Activated T-cell treated with anti-CD3 and anti-CD28 coated beads for 1 hour (primary cell): ENCODE measurements around the gene POGK.
"Not testable (repeated sequence)": the region's sequence is repeated elsewhere in the genome, so short reads cannot be mapped to it uniquely, and the experiment has no call there.

ENCODE experiments used
- DNase-seq: peaks from one replicate; pipeline ENCODE4 v3.0.0-alpha.2; 2020; ENCODE audit warnings: low read depth

POGK gene

DNA sequence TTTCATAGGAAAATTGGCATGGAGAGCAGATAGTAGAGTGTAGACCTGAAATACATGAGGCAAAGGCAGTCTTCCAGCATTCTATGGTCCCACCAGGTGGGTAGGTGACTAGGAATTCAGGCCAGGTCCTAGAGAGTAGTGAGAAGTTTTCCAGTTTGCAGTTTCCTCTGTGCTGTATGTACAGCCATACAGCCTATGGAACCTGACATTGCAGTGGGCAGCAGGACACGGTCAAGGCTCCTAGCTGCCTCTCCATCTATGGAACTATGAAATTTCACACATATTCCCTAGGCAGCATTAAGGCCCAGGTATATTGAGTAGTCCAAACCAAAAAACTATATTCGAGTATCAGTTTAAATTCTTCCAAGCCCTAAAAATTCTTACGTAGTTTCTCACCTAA is 16.3 kb downstream of the POGK start:
- no peak for DNase-seq

DNA sequence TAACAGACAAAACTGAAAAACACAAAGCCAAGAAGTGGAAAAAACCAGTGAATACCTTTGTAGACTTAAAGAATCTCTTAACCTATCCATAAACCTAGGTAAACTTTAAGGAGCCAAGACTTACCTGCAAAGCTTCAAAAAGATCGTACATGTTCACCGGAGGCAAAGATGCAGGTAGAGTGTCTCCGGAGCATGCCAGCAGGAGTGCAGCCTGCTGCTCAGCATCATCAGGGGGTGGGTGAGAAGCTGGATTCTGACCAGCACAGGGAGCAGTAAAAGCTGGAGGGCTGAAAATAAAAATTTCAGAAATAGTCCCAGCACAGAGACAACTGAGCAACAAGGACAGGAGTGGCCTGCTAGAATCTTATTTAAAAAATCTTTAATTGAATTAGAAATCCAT is 18.7 kb downstream of the POGK start:
- DNase-seq: no peak

DNA sequence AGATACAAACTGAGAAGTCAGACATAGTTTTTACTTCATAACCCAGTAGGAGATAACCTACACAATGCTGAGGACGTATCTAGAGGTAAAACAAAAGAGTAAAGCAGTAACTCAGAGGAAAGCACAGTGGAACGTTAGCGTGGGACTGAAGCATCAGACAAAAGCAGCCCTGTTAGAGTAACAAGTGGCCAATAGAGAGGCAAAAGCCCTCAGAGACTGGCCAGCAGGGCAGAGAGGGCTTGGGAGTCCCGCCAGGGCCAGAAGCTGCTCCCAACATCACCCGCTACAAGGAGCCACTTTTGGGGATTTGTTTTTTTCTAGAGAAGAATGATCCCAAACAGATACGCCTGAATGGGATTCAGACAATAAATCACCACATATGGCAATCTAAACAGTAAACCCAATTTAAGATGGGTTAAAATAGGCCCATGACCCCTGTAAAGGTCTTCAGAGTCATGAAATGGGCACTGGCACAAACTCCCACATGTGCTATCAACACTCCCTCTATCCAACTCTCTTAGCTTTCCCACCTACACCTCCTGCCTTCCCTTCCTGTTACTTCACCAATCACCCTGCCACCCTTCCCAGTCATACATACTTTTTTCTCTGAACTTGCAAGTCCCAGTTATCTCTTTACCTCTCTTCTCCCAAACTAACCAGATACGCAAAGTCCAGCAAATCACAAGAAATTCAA is 19.6 kb downstream of the POGK start:
- no peak for DNase-seq

DNA sequence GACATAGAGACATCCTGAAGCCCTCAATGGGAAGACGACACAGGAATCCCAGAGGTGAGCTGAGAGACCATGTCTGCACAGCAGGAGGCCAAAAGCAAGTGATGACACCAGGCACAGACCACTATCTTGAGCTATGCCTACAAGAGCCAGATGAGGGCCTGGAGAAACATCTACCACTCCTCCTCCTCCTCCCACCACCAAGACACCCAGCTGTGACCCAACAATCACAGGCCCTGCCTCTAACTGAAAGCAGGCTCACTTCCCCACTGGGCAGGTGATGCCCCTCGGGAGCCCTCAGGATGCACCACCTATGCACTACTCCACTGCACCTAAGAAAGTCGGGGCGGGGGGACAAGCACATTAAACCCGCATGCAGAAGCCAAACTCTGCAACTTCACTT is 20.3 kb downstream of the POGK start:
- no peak for DNase-seq

DNA sequence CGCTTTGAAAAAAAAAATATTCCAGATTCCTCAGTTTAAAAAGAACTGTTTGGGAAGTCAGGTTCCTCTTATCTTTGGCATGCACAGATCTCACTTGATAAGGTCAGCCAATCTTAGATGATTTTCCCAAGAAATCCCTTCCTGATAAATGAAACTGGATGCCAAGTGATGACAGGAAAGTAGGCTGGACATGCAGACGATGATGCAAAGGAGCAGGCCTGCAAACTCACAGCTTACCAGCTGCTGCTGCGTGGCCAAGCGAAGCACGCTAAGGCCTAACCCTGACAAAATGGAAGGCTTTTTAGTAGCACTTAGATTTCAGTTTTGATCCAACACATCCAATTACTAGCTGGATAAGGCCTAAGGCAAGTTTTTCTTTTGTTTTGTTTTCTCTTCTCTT is 26.7 kb downstream of the POGK start:
- DNase-seq: no peak

DNA sequence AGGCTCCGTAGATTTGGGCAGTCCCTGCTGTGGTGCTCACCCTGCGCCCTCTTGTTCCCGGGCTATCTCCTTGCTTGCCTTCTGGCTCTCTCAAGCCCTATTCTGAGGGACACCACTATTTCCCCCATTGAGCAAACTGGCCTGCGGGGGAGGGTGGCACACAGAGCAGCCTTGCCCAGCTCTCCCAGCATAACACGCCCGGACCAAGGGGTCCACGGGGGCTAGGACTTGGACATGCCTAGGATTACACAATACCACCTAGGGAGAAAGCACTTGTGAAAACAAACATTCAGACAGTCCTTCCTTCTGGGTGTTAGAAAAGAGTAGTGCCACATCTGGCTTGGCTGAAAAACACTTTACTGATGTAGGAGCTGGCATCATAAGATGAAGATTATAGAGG is 29.4 kb downstream of the POGK start:
- no peak for DNase-seq

DNA sequence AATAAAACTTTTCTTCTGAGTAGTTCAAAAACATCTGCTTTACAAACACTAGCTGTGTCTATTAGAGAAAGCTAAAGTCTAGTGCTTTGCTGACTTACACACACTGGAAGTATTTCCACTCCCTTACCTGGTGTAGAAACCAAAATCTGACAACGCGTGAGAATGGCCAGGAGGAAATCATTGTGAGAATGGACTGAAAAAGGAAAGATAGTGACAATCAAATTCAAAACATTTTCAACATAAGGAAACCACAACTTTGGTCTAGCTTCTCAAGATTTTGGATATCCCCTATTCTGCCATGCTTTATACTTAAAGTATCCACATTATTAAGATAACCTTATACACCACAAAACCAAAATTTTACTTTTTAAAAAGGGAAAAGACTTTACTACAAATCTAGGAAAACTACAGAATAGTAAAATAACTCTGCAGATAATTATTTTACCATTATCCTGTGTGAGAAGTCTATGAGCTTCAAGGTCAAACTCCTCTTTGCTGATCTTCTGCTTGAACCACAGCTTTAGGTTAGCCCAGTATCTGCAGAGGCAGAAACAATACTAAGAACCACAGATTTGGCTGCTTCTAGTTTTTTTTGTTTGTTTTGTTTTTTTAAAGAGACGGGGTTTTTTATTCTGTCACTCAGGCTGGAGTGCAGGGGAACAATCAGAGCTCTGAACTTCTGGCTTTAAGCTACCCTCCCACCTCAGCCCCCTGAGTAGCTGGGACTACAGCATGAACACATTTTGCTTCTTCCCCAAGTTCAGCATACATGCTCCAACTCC is 30.2 kb downstream of the POGK start:
- no peak for DNase-seq

DNA sequence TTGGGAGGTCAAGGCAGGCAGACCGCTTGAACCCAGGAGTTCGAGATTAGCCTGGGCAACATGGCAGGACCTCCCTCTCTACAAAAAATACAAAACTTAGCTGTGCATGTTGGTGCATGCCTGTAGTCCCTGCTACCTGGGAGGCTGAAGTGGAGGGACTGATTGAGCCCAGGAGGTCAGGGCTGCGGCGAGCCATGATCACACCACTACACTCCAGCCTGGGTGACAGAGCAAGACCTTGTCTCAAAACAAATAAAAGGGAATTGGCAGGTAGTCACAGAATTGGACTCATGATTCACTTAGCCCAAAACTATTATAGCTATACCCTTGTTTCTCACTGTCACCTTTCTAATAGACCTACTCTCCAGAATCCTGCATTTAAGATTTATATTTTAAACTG is 31.3 kb downstream of the POGK start:
- DNase-seq: no peak

DNA sequence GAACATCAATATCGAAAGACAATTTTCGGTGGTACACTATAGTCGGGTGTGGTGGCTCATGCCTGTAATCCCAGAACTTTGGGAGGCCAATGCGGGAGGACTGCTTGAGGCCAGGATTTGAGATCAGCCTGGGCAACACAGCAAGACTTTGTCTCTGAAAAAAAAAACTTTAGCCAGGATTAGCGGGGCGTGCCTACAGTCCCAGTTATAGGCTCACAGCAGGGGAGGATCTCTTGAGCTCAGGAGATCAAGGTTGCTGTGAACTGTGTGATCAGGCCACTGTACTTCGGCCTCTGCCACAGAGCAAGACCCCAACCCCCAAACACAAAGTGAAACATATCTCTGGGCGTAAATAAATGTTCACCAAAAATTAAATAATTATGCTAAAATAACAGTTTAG is 35.2 kb downstream of the POGK start:
- DNase-seq: no peak

DNA sequence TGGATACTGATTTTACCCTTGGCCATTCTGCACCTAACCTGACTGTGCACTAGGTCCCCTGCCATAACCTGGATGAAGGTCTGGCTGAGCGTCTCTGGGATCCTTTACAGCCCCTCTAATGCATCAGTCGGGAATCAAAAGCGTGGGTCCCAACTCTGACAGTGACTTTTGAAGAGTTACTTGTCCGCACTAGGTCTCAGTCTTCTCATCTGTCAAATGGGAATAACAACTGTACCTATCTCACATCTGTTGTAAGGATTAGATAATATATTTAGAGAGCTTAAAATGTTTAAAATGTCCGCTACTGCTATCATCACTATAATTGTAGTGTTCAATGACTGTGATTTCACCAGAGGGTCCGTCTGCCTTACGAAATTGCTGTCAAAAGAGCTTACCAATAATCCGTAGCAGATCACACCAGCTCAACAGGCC is 36.0 kb downstream of the POGK start:
- no peak for DNase-seq

DNA sequence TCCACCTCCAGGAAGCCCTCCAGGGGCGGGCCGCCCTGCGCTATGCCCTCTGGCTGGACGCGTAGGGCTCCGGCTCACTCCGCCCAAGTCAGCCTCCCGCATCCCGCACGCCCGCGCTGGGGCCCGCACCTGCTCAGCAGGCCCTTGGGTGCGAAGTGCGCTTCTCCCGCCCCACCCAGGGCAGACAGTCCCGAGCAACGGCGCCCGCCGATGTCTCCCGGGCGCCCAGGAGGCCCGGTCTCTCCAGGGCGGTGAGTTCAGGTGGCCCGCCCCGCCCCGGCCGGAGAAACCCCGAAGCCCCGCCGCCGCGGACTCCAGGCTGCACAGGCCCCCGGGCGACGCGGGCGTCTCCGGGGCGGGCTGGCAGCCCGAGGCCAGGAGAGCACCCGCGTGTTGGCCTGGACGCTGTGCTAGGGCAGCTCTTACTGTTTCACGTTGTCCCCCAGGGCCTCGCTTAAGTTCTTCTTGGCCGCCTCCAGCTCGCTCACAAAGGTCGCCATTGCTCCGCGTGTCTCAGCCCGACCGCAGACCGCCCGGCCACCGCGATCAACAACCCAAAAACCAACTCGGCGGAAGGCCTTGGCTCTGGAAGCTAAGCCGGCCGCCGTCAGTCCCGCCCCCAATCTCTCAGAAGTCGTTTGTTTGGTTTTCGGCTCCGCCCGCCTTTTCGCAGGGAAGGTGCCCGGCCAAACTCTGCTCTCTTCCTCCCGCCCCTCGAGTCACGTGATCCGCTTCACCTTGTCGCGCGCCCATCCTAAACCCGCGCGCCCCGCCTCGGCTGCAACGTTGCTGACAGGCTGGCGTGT is 36.7 kb downstream of the POGK start, which contains the start of gene TADA1:
Gene TADA1 (minus strand): TSS at position 531 of the 806 bp plus-strand sequence. CDS start 31 bp downstream, at position 500.
- DNase-seq: peak; percentile 98

DNA sequence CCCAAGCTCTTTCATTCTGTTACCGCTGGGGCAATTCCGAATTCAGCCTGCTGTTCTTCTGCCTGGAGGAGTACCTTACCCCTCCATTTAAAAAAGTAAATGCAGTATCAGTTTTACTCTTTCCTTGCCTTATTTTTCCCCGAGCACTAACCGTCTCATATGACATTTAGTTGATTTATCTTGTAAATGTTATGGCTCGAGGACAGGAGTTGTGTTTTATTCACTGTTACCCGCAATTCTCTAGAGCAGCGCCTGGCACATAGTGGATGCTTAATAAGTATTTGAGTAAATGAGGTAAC is 37.2 kb downstream of the POGK start:
- DNase-seq: no peak

DNA sequence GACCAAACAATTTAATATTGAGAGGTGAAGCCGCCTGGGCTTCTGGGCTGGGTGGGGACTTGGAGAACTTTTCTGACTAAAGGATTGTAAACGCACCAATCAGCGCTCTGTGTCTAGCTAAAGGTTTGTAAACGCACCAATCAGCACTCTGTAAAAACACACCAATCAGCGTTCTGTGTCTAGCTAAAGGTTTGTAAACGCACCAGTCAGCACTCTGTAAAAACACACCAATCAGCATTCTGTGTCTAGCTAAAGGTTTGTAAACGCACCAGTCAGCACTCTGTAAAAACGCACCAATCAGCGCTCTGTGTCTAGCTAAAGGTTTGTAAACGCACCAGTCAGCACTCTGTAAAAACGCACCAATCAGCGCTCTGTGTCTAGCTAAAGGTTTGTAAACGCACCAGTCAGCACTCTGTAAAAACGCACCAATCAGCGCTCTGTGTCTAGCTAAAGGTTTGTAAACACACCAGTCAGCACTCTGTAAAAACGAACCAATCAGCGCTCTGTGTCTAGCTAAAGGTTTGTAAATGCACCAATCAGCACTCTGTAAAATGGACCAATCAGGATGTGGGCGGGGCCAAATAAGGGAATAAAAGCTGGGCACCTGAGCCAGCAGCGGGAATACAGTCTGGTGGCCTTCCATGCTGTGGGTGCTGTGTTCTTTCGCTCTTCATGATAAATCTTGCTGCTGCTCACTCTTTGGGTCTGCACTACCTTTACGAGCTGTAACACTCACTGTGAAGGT is 39.1 kb downstream of the POGK start:
- not testable (repeated sequence) for DNase-seq

DNA sequence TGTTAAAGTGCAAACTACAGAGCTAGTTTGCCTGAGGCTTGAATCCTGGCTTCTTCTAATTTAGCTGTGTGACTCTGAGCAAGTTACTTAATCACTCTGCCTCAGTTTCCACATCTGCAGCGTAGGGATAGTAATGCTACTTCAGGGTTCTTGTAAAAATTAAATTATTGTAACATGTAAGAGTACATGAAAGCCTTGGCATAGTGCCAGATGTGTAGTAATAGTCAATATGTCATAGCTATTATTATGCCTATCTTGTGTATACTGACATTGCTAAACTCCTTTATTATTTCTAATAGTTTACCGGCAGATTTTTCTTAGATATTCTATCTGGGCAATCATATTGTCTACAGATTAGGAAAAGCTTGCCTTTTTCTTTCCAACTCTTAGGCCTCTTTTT is 43.6 kb downstream of the POGK start:
- DNase-seq: no peak

DNA sequence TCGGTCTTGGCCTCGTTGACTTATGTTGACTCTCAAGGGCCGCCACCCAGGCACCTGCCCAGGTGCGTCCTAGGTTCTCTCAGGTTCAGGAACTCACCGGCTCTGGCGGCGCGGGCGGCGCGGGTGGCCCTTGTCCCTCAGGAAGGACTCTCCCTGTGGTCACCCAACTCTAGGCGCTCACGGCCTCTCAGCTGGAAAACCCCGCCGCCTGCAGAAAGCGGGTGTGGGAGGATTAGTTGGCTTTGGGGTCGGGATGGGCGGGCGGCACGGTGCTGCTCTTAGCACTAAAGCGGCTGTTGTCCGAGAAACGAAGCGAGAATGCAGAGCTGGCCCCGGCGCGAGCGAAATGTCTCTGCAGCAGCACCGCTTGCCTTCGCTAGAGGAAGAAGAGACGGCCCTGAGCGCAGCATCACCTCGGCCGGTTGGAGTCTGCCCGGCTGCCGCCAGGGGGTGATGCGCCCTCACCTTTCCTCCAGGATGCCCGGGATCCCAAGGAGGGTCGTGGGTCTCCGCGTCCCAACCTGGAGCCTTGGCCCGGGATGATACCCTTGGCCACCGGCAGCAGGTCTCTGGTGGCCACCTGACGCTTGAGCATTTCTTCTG is 44.9 kb downstream of the POGK start:
- peak; percentile 8 for DNase-seq

DNA sequence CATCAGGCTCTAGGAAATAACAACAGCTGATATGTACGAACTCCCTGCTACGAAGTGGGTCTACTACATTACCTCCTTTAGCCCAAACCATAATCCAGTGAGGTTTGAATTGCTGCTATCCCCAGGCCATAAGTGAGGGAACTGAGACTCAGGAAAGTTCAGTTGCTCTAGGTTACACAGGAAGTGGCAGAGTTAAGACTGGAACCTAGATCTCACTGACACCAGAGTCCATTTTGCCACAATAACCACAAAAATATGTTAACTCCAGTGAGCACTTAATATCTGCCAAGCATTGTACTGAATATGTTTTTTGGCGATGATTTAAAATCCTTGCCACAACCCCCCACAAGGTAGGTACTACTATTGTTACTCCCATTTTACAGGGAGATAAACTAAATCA is 45.7 kb downstream of the POGK start:
- DNase-seq: no peak

DNA sequence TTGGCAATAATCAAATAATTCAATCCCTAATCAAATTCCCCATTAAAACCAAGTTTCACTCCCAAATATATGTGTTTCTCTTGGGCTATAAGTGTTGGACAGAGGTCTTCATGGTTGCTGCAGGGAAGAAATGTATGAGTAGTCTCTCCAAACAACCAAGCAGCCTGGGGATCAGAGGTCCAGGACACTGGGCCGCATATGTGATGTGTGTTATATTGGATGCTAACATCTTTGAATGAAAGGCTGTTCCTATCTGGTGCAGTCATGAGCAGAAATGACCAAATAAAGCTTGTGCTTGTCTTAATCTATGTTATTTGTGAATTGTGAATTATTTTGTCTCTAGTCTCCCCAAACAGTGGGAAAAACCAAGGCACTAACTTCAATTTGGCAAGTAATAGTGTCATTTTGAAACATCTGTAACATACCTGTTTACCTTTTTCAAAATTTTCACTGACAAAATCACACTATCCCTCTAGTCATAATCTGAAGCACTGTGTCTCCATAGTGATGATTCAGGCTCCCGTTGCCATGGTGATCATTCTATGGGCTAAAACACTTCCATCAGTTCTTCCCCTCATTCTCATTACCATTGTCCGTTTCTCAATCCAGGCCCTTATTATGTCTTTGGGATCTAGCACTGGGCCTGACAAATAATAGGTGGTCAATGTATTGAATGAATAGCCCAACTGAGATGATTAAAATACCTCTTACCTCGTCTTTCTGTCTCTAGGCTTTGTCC is 49.3 kb downstream of the POGK start:
- DNase-seq: no peak

DNA sequence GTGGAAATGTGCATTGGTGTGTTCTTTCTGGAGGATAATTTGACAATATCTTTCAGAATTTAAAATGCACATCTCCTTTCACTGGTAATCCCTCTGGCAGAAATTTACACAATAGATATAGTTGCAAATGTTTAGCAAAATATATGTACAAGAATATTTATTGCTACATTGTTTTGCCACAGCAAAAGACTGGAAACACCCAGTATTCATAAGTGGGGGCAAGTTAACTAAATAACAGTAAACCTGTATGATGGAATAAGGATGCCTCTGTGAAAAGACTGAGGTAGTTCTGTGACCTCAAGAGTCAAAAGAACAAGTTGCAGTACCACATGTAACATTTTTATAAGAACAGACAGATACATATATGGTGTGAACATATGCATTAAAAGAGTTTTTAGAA is 50.5 kb downstream of the POGK start:
- DNase-seq: no peak

DNA sequence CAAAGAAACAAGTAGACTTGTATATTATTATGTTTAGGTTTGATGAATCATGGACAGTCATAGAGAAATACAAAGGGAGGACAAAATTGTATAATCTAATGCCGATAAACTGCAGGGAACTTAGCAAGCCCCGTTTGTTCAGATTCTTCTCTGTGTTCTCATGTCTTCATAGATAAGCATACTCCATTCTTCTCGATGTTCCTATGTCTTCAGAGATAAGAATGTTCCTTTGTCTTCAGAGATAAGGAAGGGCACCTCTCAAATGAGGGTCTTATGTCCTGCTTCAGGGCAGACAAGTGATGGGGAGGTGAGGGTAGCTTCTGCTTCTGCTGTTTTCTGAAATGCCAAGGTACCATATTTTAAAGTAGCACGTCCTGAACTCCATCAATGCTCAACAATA is 56.5 kb downstream of the POGK start:
- no peak for DNase-seq

DNA sequence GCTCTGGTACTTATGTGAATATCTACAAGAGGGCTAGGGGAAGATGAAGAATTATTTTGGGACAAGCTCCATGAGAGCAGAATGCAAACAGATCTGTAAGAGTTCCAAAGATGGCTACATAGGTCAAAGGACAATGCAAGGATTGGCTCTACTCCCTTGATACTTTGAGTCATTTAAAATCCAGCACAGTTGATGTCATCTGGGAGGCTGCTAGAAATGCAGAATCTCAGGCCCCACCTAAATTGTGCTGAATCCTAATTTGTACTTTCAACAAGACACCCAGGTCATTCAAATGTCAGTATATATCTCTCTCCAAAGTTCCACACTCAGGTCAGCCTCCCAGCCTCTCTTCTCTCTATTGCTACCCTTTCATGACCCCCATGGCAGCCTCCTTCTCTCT is 60.5 kb downstream of the POGK start:
- DNase-seq: no peak

DNA sequence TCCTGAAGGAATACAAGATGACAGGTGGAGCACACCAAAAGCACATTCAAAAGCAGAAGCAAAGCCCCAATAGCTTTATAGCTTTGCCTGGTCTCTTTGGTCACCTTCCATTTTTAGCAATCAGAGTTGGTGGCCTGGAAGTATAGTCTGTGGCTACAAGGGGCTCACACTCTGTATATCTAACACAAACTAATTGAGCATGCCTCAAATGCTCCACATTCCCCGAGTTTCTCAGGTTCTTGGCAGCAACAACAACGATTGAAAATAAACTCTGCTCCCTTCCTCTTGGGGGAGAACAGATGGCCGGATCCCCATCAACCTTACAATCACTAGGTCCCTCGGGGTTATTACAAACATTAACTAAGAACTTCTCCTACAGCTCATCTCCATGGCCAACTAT is 61.7 kb downstream of the POGK start:
- no peak for DNase-seq
